Keratinocyte (primary cell): Measurements from ENCODE around the gene SMIM23. TPM values are rescaled to one million over a fixed set of nuclear protein-coding genes. Genes with fewer than 3 reads are reported as not detected.

Experiments used
- DNase-seq: peaks from one replicate; pipeline ENCODE4 v3.0.0-alpha.2; 2011; ENCODE audit warnings: low read depth, missing footprints, low spot score
- FAIRE-seq: peaks from 2 replicates; lab custom pipeline; 2011; peaks lifted over from hg19 to GRCh38; lab: Jason Lieb, UNC
- H2AFZ ChIP-seq: 2 replicates; pipeline ENCODE4 v1.6.0; 2012; ENCODE audit warnings: low read length, control low read depth, inconsistent platforms; ENCODE audit not compliant: control insufficient read depth
- H3K27ac ChIP-seq: 2 replicates; pipeline ENCODE4 v1.5.1; 2011; ENCODE audit warnings: low read length; ENCODE audit not compliant: control insufficient read depth, insufficient read depth
- H3K27me3 ChIP-seq: 3 replicates; pipeline ENCODE4 v1.6.0; 2011; ENCODE audit warnings: low read length; ENCODE audit not compliant: control insufficient read depth, insufficient read depth; ENCODE audit errors: extremely low read depth
- H3K36me3 ChIP-seq, 2 experiments: 2 replicates in 1 of 2; 3 replicates in 1 of 2; pipeline ENCODE4 v1.5.1; 2011; ENCODE audit warnings: low read length in 2 of 2, mild to moderate bottlenecking in 1 of 2; ENCODE audit not compliant: control insufficient read depth in 2 of 2, insufficient read depth in 2 of 2; ENCODE audit errors: extremely low read depth in 1 of 2
- H3K4me1 ChIP-seq: 3 replicates; pipeline ENCODE4 v1.5.1; 2011; ENCODE audit warnings: low read length; ENCODE audit not compliant: control insufficient read depth, insufficient read depth; ENCODE audit errors: extremely low read depth
- H3K4me2 ChIP-seq: 3 replicates; pipeline ENCODE4 v1.6.0; 2011; ENCODE audit warnings: low read depth, low read length; ENCODE audit not compliant: control insufficient read depth, insufficient read depth; ENCODE audit errors: extremely low read depth
- H3K4me3 ChIP-seq, 3 experiments: fragments of 200-600 bp in 1 of 3; sonication (generic) in 1 of 3; 2 replicates in 2 of 3; 3 replicates in 1 of 3; pipeline ENCODE4 v1.5.1; 2011 to 2016; ENCODE audit warnings: low read length in 3 of 3, mild to moderate bottlenecking in 3 of 3, control low read depth in 2 of 3, inconsistent platforms in 1 of 3, low read depth in 1 of 3, mixed read lengths in 1 of 3, mixed run types in 1 of 3, moderate library complexity in 1 of 3; ENCODE audit not compliant: control insufficient read depth in 2 of 3, insufficient read depth in 2 of 3; ENCODE audit errors: extremely low read depth in 1 of 3
- H3K79me2 ChIP-seq: 2 replicates; pipeline ENCODE4 v1.6.0; 2012; ENCODE audit warnings: low read length; ENCODE audit not compliant: control insufficient read depth, insufficient read depth
- H3K9ac ChIP-seq: 3 replicates; pipeline ENCODE4 v1.6.0; 2011; ENCODE audit warnings: low read length; ENCODE audit not compliant: control insufficient read depth, insufficient read depth; ENCODE audit errors: extremely low read depth
- H3K9me1 ChIP-seq: 3 replicates; pipeline ENCODE4 v1.6.0; 2011; ENCODE audit warnings: low read length; ENCODE audit not compliant: control insufficient read depth, insufficient read depth; ENCODE audit errors: extremely low read depth
- H3K9me3 ChIP-seq: 2 replicates; pipeline ENCODE4 v1.5.1; 2012; ENCODE audit warnings: low read depth, low read length; ENCODE audit not compliant: control insufficient read depth
- H4K20me1 ChIP-seq: 3 replicates; pipeline ENCODE4 v1.6.0; 2011; ENCODE audit warnings: low read length; ENCODE audit not compliant: control insufficient read depth, insufficient read depth; ENCODE audit errors: extremely low read depth
- EZH2 ChIP-seq: IDR thresholded peaks from one replicate; pipeline ENCODE4 v1.6.1; 2012; ENCODE audit warnings: inconsistent platforms, mild to moderate bottlenecking, low read length, moderate library complexity
- dilution Hi-C: fragments of 300-500 bp; cut with MboI; formaldehyde crosslinking; loops from one replicate; pipeline ENCODE4 v1.7.0; 2020; ENCODE audit warnings: low sequenced_read_pairs; ENCODE audit not compliant: extremely low pct_ligation_motif_present
- polyA plus RNA-seq, 5 experiments: library from polyadenylated mRNA; depleted of rRNA in 3 of 5; stranded (reverse) in 3 of 5; stranded (forward) in 1 of 5; unstranded in 1 of 5; fragments of >200 nt; gene quantifications; 1 replicate in 1 of 5; 2 replicates in 3 of 5; 3 replicates in 1 of 5; pipeline versions ENCODE4 v1.2.1 to v1.2.3, GENCODE V29; 2011 to 2012; ENCODE audit warnings: missing spikeins in 2 of 5, low read depth in 1 of 5, low replicate concordance in 1 of 5
- TF ChIP-seq, protein P1 (sequence below), 3 experiments: IDR thresholded peaks in 1 of 3; conservative IDR thresholded peaks in 1 of 3; optimal IDR thresholded peaks in 1 of 3; 2 replicates in 2 of 3; 3 replicates in 1 of 3; pipeline versions ENCODE3 to v1.5.1; 2011; ENCODE audit warnings: low read length in 3 of 3, mild to moderate bottlenecking in 3 of 3, moderate library complexity in 2 of 3, control low read depth in 1 of 3, inconsistent platforms in 1 of 3; ENCODE audit not compliant: insufficient read depth in 2 of 3; ENCODE audit errors: extremely low read depth in 1 of 3

SMIM23 gene
- polyA plus RNA-seq, 1 donor (not counting 4 experiments of a cell fraction or from before 2014, with no cell fraction given) = not detected

DNA sequence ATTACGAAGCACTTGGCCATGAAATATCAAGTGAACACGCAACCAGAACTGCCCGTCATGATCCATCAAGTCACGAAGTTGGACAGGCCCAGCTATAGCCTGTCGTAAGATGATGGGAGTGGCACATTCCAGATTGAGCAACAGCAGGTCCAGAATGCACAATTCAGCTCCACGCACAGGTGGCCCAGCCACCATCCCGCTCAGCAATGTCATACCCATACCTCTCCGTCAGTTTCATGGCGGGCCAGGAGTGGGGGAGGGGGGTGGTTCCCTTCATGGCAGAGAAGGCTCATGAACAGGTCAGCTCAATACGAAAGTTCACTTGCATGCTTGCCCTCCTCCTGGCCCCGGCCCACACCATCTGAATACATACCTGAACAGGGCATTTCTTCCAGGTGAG lies 34.9 kb downstream of the SMIM23 start:
- H3K4me1 ChIP-seq = no peaks in the 10 kb centered on the region
- dilution Hi-C loops = no loop called here
- no peak for TF ChIP-seq EZH2
- TF ChIP-seq, protein P1, sequence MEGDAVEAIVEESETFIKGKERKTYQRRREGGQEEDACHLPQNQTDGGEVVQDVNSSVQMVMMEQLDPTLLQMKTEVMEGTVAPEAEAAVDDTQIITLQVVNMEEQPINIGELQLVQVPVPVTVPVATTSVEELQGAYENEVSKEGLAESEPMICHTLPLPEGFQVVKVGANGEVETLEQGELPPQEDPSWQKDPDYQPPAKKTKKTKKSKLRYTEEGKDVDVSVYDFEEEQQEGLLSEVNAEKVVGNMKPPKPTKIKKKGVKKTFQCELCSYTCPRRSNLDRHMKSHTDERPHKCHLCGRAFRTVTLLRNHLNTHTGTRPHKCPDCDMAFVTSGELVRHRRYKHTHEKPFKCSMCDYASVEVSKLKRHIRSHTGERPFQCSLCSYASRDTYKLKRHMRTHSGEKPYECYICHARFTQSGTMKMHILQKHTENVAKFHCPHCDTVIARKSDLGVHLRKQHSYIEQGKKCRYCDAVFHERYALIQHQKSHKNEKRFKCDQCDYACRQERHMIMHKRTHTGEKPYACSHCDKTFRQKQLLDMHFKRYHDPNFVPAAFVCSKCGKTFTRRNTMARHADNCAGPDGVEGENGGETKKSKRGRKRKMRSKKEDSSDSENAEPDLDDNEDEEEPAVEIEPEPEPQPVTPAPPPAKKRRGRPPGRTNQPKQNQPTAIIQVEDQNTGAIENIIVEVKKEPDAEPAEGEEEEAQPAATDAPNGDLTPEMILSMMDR (optimal IDR thresholded peaks at IDR 0.05 in 1 of 3, IDR thresholded peaks at IDR 0.05 in 1 of 3, conservative IDR thresholded peaks at IDR 0.05 in 1 of 3; ENCODE audit: extremely low read depth in 1 of 3, insufficient read depth in 2 of 3, low read length in 3 of 3) = no peak
- no peak overlapping the region for H3K4me3 ChIP-seq
- H4K20me1 ChIP-seq = no peaks in the 10 kb centered on the region
- FAIRE-seq (no peak), DNase-seq (no peak)
- H3K27me3 ChIP-seq = no peaks in the 10 kb centered on the region
- peaks cover 3% of the 10 kb centered on the region for H3K9me3 ChIP-seq
- H2AFZ ChIP-seq = no peak overlapping the region
- H3K4me2 ChIP-seq = no peak overlapping the region
- no peaks in the 10 kb centered on the region for H3K79me2 ChIP-seq
- H3K27ac ChIP-seq = no peak overlapping the region
- H3K36me3 ChIP-seq = no peaks in the 10 kb centered on the region
- no peaks in the 10 kb centered on the region for H3K9me1 ChIP-seq
- no peak overlapping the region for H3K9ac ChIP-seq

DNA sequence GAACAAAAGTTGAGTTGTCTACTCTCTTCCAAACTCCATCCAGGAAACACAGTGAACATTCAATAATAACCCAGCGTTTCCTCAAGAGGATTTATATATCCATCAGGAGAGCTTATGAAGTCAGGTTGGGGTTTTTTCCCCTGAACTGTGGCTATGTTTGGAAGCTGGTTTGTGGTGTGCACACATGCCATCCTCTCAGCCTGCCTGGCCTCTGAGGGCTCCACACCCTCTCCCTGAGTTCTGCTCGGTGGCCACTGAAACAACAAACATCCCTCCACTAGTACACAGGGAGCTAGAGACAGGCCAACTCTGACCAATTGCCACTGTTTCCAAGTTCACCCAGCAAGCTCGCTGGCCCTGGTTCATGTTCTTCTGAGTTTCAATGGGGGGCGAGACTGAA lies 35.7 kb downstream of the SMIM23 start:
- Histone ChIP-seq H3K9me3 (peaks cover 3% of the 10 kb centered on the region), H3K27ac (no peak overlapping the region), H3K9ac (no peak overlapping the region), H2AFZ (no peak overlapping the region), H3K4me2 (no peak overlapping the region), H3K27me3 (no peaks in the 10 kb centered on the region), H3K36me3 (no peaks in the 10 kb centered on the region), H4K20me1 (no peaks in the 10 kb centered on the region), H3K9me1 (no peaks in the 10 kb centered on the region), H3K4me1 (no peaks in the 10 kb centered on the region), H3K79me2 (no peaks in the 10 kb centered on the region), H3K4me3 (no peak overlapping the region)
- FAIRE-seq = no peak
- DNase-seq = no peak
- TF ChIP-seq EZH2 = no peak
- TF ChIP-seq, protein P1 (optimal IDR thresholded peaks at IDR 0.05 in 1 of 3, IDR thresholded peaks at IDR 0.05 in 1 of 3, conservative IDR thresholded peaks at IDR 0.05 in 1 of 3; ENCODE audit: extremely low read depth in 1 of 3, insufficient read depth in 2 of 3, low read length in 3 of 3) = no peak
- dilution Hi-C loops = no loop called here
